IgD-negative memory B cell (primary cell): ENCODE measurements around the gene CAPZB. TPM values are rescaled to one million over a fixed set of nuclear protein-coding genes. Genes with fewer than 3 reads are reported as not detected.

Source experiments
- H3K27ac Mint-ChIP-seq, 3 donors: one replicate each; pipeline ENCODE4 v1.8.0; 2020 to 2022; ENCODE audit warnings: mild to moderate bottlenecking in 3 of 3, mixed read lengths in 3 of 3, moderate library complexity in 1 of 3
- H3K27me3 Mint-ChIP-seq: one replicate; pipeline ENCODE4 v1.8.0; 2021; ENCODE audit warnings: mixed read lengths
- H3K36me3 Mint-ChIP-seq: one replicate; pipeline ENCODE4 v1.8.0; 2020; ENCODE audit warnings: mild to moderate bottlenecking, mixed read lengths
- H3K4me1 Mint-ChIP-seq, 3 donors: one replicate each; pipeline ENCODE4 v1.8.0; 2020 to 2022; ENCODE audit warnings: mixed read lengths in 3 of 3, mild to moderate bottlenecking in 1 of 3
- H3K4me3 Mint-ChIP-seq, 4 donors: one replicate each; pipeline ENCODE4 v1.8.0; 2020 to 2022; ENCODE audit warnings: mild to moderate bottlenecking in 4 of 4, mixed read lengths in 4 of 4, moderate library complexity in 3 of 4
- H3K9me3 Mint-ChIP-seq, 3 donors: one replicate each; pipeline ENCODE4 v1.8.0; 2020 to 2021; ENCODE audit warnings: mixed read lengths in 3 of 3, mild to moderate bottlenecking in 1 of 3
- polyA plus RNA-seq: library from polyadenylated mRNA; unstranded; fragments of 300-500 nt; fragmentation: Illumina TruSeq; gene quantifications from one replicate; pipeline ENCODE4 v1.2.3, GENCODE V29; 2021

The CAPZB gene
- polyA plus RNA-seq, 1 donor from 2014 or later, result 419 TPM

- no peak overlapping the region for H3K4me3 Mint-ChIP-seq
- peak overlapping the region in 1 of 3 donors; percentile 75 for H3K27ac Mint-ChIP-seq
Measured at GRCh38 chr1:19342894-19343616, 142.3 kb downstream of the CAPZB start.

GRCh38 chr1:19342062-19342750, 143.1 kb downstream of the CAPZB start:
- Mint-ChIP-seq H3K4me1 (peaks cover 0 to 4% (median 2%) of the 10 kb centered on the region in 3 donors), H3K27me3 (no peaks in the 10 kb centered on the region), H3K4me3 (no peak overlapping the region), H3K36me3 (peaks cover 2% of the 10 kb centered on the region), H3K27ac (peak overlapping the region; percentile 8 to 75 (median 67)), H3K9me3 (no peaks in the 10 kb centered on the region)

More at GRCh38 chr1:19342894-19343616, 142.3 kb downstream of the CAPZB start:
- no peaks in the 10 kb centered on the region for H3K27me3 Mint-ChIP-seq
- no peaks in the 10 kb centered on the region for H3K9me3 Mint-ChIP-seq
- H3K4me1 Mint-ChIP-seq, result peaks cover 0 to 4% (median 2%) of the 10 kb centered on the region in 3 donors
- peaks cover 2% of the 10 kb centered on the region for H3K36me3 Mint-ChIP-seq

- peaks cover 0 to 4% (median 2%) of the 10 kb centered on the region in 3 donors for H3K4me1 Mint-ChIP-seq
- H3K4me3 Mint-ChIP-seq, result no peak overlapping the region
- H3K27ac Mint-ChIP-seq, result peak overlapping the region; percentile 8 to 71 (median 65)
- peaks cover 2% of the 10 kb centered on the region for H3K36me3 Mint-ChIP-seq
- no peaks in the 10 kb centered on the region for H3K27me3 Mint-ChIP-seq
- no peaks in the 10 kb centered on the region for H3K9me3 Mint-ChIP-seq
Measured at GRCh38 chr1:19341201-19342061, 143.9 kb downstream of the CAPZB start.

GRCh38 chr1:19340387-19340937, 144.9 kb downstream of the CAPZB start:
- H3K9me3 Mint-ChIP-seq, result no peaks in the 10 kb centered on the region
- H3K27me3 Mint-ChIP-seq, result no peaks in the 10 kb centered on the region
- H3K4me3 Mint-ChIP-seq, result no peak overlapping the region
- peak overlapping the region in 1 of 3 donors; percentile 39 for H3K27ac Mint-ChIP-seq
- H3K4me1 Mint-ChIP-seq, result peaks cover 0 to 4% (median 0%) of the 10 kb centered on the region in 3 donors
- peaks cover 2% of the 10 kb centered on the region for H3K36me3 Mint-ChIP-seq

GRCh38 chr1:19339214-19339861, 146.0 kb downstream of the CAPZB start:
- H3K4me3 Mint-ChIP-seq, result no peak overlapping the region
- no peaks in the 10 kb centered on the region for H3K27me3 Mint-ChIP-seq
- H3K27ac Mint-ChIP-seq, result peak overlapping the region in 1 of 3 donors; percentile 48
- H3K36me3 Mint-ChIP-seq, result peaks cover 2% of the 10 kb centered on the region
- no peaks in the 10 kb centered on the region for H3K9me3 Mint-ChIP-seq
- H3K4me1 Mint-ChIP-seq, result peaks cover 0 to 4% (median 0%) of the 10 kb centered on the region in 3 donors

GRCh38 chr1:19338323-19338762, 147.0 kb downstream of the CAPZB start:
- no peak overlapping the region for H3K4me3 Mint-ChIP-seq
- peak overlapping the region in 1 of 3 donors; percentile 23 for H3K27ac Mint-ChIP-seq
- H3K27me3 Mint-ChIP-seq, result no peaks in the 10 kb centered on the region
- peaks cover 0 to 4% (median 0%) of the 10 kb centered on the region in 3 donors for H3K4me1 Mint-ChIP-seq
- H3K9me3 Mint-ChIP-seq, result no peaks in the 10 kb centered on the region
- peaks cover 2% of the 10 kb centered on the region for H3K36me3 Mint-ChIP-seq

GRCh38 chr1:19337289-19337688, 148.1 kb downstream of the CAPZB start:
- Mint-ChIP-seq H3K4me1 (peaks cover 0 to 4% (median 0%) of the 10 kb centered on the region in 3 donors), H3K36me3 (peaks cover 2% of the 10 kb centered on the region), H3K27ac (peak overlapping the region in 1 of 3 donors; percentile 61), H3K4me3 (no peak overlapping the region), H3K27me3 (no peaks in the 10 kb centered on the region), H3K9me3 (no peaks in the 10 kb centered on the region)

GRCh38 chr1:19336543-19336942, 148.8 kb downstream of the CAPZB start:
- Mint-ChIP-seq H3K4me3 (no peak overlapping the region), H3K27ac (peak overlapping the region in 1 of 3 donors; percentile 53), H3K27me3 (no peaks in the 10 kb centered on the region)

GRCh38 chr1:19333587-19334354, 151.6 kb downstream of the CAPZB start:
- Mint-ChIP-seq H3K4me1 (no peaks in the 10 kb centered on the region), H3K27ac (no peak overlapping the region), H3K36me3 (no peaks in the 10 kb centered on the region), H3K27me3 (no peaks in the 10 kb centered on the region), H3K4me3 (no peak overlapping the region), H3K9me3 (no peaks in the 10 kb centered on the region)

More at GRCh38 chr1:19336543-19336942, 148.8 kb downstream of the CAPZB start:
- H3K9me3 Mint-ChIP-seq, result no peaks in the 10 kb centered on the region
- H3K4me1 Mint-ChIP-seq, result no peaks in the 10 kb centered on the region
- peaks cover 2% of the 10 kb centered on the region for H3K36me3 Mint-ChIP-seq

- Mint-ChIP-seq H3K27me3 (no peaks in the 10 kb centered on the region), H3K27ac (no peak overlapping the region), H3K9me3 (no peaks in the 10 kb centered on the region), H3K4me1 (no peaks in the 10 kb centered on the region), H3K4me3 (no peak overlapping the region), H3K36me3 (no peaks in the 10 kb centered on the region)
Measured at GRCh38 chr1:19332832-19333231, 152.5 kb downstream of the CAPZB start.

- Mint-ChIP-seq H3K4me1 (peaks cover 0 to 2% (median 0%) of the 10 kb centered on the region in 3 donors), H3K9me3 (no peaks in the 10 kb centered on the region), H3K27me3 (no peaks in the 10 kb centered on the region), H3K27ac (peak overlapping the region in 2 of 3 donors; percentile 25 to 35), H3K36me3 (peaks cover 4% of the 10 kb centered on the region), H3K4me3 (no peak overlapping the region)
Measured at GRCh38 chr1:19331262-19331878, 154.0 kb downstream of the CAPZB start.

- Mint-ChIP-seq H3K27ac (peak overlapping the region in 2 of 3 donors; percentile 35 to 42), H3K27me3 (no peaks in the 10 kb centered on the region), H3K4me3 (no peak overlapping the region), H3K9me3 (no peaks in the 10 kb centered on the region), H3K4me1 (peaks cover 0 to 2% (median 0%) of the 10 kb centered on the region in 3 donors), H3K36me3 (peaks cover 4% of the 10 kb centered on the region)
Measured at GRCh38 chr1:19330449-19331135, 154.7 kb downstream of the CAPZB start.

GRCh38 chr1:19329611-19330010, 155.7 kb downstream of the CAPZB start:
- peaks cover 0 to 2% (median 0%) of the 10 kb centered on the region in 3 donors for H3K4me1 Mint-ChIP-seq
- H3K36me3 Mint-ChIP-seq, result peaks cover 5% of the 10 kb centered on the region
- H3K27me3 Mint-ChIP-seq, result no peaks in the 10 kb centered on the region
- peak overlapping the region in 2 of 3 donors; percentile 2 to 44 for H3K27ac Mint-ChIP-seq
- H3K9me3 Mint-ChIP-seq, result no peaks in the 10 kb centered on the region
- peak overlapping the region in 2 of 4 donors; percentile 6 for H3K4me3 Mint-ChIP-seq
